NK-92 (cell line): ENCODE data around the gene ERC1.

Experiments
- DNase-seq: peaks from one replicate; lab custom pipeline; 2025; ENCODE audit not compliant: unreplicated experiment; lab: John Stamatoyannopoulos, UW

ERC1 gene

DNA sequence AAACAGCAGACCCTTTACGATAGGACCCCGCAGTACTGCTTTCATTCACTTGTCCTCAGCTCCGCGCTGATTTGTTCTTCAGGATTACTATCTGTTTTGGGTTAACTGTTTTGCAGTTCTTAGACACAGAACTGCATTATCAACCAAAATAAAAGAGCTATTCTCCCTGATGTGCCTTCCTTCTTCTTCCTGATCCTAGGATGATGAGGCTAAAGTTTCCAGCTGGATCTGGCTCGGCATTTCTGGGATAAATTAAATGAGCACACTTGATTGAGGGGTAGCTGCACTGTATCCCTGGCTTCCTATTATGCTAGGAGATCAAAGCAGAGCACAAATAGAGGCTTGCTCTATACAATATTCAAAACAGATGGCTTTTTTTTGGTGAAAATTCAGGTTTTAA is 437.6 kb downstream of the ERC1 start:
- DNase-seq: no peak

DNA sequence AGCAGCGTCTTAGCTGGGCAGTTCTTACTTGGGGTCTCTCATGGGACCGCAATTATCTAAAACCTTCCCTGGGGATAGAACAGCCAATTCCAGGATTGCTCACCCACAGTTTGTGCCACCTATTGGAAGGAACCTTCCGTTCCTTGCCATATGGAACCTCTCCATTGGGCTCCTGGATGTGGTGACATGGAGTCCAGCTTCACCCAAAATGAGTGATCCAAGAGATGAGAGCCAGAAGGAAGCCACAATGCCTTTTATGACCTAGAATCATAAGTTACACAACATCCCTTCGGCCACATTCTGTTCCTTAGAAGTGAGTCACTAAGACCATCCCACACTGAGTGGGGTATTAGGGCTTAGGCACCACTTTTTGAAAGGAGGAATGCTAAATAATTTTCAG is 439.0 kb downstream of the ERC1 start:
- no peak for DNase-seq

DNA sequence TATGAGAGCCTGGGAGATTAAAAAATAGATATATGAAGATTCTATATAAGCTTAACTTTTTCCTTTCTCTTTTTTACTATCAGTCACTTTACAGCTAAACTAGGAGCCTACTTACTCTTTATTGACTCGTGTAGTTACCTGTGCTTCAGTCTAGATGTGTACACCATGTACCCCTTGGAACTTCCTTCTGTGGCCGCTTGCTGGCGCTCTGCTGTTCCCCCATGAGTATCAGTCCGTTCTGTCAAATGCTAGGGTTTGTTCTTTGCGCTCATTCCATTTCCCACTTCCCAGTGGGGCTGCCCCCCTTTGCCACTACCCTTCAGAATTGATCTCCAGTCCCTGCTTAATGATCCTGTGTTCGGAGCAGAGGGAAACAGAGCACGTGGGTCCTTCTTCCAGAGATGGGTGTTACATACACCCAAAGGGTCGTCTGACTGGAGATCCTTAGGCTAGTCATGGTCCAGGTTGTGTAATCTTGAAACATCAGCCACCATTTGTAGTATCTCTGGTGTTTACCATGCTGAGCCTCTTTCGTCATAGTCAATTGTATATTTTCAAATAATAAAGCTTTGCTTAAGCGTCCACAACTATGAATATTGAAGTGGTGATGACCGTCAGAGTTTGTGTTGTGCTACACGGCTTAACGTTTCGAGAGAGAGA is 443.4 kb downstream of the ERC1 start:
- DNase-seq: no peak

DNA sequence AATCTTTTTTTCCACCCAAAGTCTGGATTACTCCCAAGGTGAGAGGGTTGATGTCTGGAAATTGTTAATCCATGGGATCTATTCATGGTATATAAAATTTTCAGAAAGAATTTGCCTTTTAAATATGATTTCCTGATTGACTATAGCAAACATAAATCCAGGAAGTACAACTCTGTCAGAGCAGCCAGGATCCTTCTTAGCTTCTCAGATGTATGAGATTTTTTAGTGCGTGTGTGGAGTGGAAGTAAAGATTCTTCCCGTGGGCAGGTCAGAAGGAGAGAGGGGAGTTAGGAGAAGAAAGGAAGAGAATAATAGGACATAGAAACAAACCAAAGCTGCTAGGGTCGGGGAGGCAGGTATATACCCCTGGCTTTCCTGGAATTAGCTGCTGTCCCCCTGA is 444.0 kb downstream of the ERC1 start:
- DNase-seq: no peak

DNA sequence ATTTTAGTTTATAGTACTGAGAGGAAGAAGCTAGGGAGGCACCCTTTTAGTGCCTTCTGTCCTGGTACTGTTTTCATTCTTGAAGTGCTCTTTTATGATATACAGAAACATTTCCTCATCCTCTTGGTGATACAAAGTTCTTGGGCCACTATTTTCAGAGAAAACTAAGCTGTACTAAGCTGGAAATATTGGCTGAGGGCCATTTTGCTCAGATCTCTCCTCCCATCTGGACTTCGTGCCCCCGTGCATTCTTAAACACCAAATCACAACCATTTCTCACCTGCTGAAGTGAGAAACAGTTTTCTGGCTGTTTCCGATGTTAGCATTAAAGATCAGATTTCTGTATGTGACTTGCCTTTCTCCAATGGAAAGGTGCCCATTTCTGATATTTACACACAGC is 444.4 kb downstream of the ERC1 start:
- no peak for DNase-seq

DNA sequence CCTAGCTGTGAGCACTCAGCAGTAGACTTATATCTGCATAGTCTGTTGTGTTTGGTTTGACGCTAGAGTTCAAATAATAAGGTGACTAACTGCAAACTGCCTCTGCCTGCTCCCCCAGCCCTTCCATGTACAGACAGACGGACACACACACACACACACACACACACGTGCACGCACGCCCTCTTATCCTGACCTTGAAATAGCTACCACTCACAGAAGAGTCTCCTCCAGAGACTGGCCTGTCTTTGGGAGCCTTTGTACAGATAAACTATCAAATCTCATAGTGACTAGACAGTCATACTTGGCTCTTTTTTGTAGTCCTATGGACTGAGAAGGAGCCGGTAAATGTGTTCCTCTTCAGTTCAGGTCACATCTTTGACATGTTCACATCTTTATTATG is 445.0 kb downstream of the ERC1 start:
- no peak for DNase-seq

DNA sequence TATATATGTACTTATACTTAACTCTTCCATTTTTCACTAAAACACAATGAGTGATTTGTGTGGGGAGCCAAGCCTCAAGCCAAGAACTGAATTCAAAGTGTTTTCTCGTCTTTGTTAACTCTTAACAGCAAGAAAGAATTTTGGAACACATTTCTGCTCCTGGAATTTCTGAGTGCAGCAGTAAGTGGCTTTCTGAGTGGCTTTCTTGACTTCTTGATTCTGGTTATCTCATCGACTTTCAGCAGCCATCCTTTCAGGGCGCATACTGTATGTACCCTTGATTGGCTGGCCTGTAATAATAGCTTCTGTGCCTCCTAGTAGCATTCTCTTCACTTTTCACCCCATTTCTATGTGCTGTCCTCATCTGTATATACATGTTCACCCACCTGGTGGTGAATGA is 446.0 kb downstream of the ERC1 start:
- DNase-seq: no peak

DNA sequence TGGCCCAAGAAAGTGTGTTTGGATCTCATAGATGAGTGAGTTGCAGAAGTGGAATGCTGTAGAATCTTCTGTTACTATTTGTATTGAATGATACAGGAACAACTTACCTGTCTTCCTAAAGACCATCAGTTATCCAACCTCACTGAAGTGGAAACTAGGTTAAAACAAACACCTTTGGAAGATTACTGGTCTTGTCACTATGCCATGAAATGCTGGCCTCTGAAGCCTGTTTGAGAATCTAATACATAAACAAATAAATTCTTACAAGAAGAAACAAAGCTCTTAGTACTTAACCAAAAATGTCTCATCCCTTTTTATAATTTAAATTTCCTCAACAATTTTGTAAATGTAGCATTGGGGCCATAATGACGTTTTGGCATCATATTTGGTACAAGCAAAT is 448.2 kb downstream of the ERC1 start:
- DNase-seq: no peak

DNA sequence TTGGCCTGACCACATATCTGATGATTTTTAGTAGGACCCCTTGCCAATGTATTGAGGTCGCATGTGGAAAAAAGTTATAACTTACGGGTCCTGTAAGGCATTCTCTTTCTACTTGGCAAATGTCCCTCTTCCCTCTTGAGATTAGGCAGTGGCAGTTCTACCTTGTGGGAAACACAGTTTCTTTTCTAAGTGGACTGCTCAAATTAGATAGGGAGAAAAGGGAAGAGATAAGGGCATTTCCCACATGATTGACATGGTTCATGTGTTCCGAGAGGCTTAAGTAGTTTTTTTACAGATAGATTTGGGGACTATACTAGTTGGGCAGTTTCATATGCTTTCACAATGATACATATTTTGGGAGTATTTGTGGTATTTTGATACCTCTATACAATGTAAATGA is 448.7 kb downstream of the ERC1 start:
- DNase-seq: no peak

DNA sequence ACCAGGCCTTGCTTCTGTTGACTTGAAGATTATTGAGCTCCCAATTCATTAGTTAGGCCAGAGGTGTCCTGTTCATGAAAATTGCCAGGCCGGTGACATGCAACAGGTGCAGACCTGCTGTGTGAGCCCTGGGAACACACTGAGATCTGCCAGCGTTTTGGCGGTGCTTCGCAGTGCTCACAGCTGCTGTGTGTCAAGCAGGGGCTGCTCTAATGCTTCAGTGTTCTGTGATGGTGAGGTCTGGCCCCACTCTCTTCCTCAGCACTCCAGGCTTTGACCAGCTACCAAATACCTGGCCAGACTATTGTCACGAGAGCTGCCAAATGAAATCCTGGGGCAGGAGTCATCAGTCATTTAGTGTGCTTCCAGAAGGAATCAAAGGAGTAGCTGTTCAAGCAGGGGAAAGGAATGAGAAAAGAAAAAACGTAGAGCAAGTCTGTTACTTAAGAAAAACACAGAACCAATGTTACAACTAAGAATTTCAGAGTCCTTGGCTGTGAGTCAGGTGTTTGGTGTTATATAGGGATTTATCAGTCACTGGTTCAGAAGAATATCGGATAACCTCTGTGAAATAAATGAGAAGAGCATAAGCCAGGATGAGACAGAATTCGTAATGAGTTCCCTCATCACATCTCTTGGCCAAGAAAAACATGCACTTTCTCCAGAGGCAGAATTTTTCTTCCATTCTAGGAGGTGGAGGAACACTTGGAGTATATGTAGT is 452.6 kb downstream of the ERC1 start:
- DNase-seq: no peak

DNA sequence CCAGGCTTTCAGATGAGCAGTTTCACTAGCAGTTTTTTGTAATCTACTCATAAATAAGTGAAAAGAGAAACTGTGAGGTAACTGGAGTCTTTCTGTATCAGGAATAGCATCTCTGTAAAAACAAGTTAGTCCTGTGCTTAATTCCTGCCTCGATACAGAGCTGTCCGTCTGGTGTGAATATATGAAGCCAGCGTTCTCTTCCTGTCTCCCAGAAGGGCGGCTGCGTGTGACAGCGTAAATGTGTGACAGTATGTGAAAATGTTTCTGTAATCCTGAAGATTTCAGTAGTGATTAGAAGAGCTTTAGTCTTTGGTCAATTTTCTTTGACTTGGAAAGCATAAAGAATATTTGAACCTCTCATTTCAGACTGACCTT is 453.1 kb downstream of the ERC1 start:
- no peak for DNase-seq

DNA sequence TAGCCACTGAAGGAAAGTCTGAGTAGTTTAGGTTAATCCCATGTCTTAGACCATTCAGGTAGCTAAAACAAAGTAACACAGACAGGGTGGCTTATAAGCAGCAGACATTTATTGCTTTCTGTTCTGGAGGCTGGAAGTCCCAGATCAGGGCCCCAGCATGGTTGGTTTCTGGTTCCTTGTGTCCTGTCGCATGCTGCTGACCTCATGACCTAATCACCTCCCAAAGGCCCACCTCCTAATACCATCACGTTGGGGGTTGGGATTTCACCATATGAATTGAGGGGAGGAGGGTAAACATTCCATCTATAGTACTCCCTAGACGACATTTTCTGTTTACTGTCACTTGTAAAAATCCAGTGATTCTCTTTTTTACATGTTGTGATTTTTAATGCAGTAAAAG is 454.8 kb downstream of the ERC1 start:
- no peak for DNase-seq

DNA sequence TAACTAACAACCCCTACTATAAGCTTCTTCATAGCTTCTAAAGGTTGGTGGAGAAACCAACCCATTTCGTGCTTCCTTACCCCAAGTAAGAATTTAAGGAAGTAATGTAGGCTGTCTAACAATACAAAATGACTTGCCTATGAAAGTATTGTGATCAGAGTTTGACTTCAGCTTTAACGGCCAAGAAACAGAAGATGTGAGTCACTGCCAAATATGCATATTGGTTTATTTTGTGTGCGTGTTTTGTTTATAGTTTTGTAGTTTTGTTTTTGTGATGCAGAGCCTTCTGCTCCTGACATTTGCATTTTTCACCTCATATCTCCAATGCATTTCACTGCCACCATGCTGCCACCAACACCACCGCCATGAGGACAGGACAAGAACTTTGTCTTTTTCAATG is 457.3 kb downstream of the ERC1 start:
- DNase-seq: no peak

DNA sequence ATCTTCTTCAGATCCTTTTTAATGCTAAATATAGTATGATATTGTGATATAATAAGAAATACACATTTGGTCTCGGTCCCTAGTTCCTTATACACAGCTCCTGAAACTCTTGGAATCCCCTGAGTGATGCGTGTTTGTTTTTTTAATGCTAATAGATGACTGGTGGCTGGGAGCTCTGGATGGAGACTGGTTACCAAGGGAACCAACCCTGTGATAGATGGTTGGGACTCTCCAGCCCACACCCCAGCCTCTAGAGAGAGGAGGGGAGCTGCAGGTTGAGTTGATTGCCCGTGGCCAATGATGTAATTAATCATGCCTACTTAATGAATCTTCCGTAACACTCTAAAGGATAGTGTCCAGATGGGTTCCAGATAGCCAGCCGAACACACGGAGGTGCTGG is 462.8 kb downstream of the ERC1 start:
- DNase-seq: no peak

DNA sequence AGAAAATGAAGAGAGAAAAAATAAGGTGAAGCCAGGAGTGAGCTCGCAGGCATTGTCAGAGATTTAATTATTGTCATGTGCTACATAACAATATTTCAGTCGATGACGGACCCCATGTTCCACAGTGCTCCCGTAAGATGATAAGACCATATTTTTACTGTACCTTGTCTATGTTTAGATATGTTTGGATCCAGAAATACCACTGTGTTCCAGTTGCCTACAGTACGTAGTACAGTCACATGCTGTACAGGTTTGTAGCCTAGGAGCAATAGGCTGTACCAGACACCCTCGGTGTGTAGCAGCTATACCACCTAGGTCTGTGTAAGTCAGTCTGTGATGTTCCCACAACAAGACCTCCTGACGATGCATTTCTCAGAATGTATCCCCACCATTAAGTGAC is 465.9 kb downstream of the ERC1 start:
- no peak for DNase-seq

DNA sequence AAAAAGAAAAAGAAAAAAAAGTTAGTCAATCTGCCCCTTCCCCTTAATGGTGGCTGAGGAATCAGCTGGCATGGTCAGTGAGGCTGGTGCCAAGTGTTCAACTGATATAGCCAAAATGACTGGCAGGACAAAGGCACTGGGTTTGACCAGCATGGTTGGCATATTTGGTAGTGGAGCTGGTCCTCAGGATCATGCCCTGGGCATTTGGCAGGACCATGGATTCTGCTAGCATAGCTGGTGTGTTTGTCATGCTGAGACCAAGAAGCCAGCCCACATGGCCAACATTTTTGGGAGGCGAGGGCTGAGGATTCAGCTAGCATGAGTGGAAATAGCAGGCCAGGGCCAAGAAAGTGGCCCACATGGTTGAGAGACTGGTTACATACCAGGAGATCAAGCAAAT is 466.9 kb downstream of the ERC1 start:
- DNase-seq: no peak

DNA sequence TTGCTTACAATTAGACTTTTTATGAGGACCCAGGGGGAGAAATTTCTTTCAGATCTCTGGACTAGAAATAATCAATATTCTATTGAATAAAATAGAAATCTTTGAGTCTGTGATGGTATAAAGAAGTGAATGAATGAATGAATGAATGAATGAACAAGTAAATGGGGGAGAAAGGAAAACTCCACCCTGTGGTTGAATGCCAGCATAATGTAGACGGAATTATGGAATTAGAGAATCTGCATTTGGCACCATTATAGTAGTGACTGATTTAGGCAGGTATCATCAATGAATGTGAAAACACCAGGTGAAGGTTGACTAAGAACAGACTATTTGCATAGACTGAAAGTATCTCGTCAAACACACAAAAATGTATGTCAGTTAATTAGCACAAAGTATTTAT is 468.3 kb downstream of the ERC1 start:
- no peak for DNase-seq

DNA sequence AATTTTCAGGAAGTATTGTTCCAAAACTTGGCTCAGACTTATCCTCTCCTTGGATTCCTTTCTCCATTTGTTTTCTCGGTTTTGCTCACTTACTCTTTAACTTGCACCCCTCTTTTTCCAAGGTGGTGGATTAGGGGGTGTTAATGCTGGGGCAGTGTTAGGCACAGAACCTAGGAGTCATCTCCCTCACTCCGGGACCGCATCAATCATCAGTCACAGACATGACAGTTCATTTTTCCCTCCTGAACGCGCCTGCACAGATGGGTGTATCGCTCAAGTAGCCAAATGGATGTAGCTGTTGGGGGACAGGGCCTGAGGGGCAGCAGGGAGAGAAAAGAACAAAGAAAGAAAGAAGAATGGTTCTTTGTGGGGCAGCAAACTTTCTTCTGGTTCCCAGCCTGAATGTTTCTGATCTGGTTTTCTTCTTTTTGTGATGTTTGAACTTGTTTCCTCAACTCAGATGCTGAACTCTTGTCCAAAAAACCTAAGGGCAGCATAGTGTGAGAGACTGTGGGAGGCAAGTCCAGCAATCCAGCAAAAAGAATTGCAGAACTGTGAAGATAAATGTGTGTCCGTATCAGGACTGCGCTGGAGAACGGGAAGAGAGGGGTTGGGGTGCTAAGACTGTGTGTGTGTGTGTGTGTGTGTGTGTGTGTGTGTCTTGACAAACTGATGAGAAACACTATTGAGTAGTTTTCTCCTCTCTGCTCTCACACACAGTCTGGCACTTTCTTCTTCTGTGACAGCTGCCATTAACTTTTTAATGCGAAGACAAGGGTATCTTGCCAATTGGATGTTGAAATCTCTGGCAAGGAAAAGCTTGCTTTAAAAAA is 472.3 kb downstream of the ERC1 start:
- DNase-seq: no peak

DNA sequence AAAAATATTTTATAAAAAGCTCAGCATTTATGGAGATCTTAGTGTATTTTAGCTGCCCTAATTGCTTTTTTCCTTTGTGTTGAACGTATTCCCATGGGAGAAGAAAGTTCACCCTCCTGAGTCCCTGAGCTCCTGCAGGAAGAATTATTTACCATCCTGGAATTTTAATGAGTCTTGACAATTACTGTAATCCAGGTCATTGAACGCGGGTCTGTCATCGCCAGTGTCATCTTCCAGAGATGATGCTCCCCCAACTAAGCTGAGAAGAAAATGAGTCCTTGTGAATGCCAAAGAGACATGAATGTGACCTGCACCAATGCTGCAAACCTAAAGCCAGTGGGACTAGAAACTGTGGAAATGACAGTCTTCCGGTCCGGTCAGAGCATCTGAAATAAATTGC is 473.9 kb downstream of the ERC1 start:
- DNase-seq: no peak

DNA sequence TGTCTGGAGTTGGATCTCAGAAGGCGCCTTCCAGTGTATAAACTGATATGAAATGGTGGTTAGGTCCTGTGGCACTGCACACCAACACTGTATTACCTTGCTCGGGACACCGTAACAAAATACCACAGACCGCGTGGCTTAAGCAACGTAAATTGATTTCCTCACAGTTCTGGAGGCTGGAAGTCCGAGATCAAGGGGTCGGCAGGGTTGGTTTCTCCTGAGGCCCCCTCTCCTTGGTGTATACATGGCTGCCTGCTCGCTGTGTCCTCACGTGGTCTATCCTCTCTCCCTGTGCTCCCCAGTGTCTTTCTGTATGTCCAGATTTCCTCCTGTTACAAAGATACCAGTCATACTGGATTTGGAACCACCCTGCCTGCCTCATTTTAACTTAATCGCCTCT is 475.0 kb downstream of the ERC1 start:
- DNase-seq: no peak

DNA sequence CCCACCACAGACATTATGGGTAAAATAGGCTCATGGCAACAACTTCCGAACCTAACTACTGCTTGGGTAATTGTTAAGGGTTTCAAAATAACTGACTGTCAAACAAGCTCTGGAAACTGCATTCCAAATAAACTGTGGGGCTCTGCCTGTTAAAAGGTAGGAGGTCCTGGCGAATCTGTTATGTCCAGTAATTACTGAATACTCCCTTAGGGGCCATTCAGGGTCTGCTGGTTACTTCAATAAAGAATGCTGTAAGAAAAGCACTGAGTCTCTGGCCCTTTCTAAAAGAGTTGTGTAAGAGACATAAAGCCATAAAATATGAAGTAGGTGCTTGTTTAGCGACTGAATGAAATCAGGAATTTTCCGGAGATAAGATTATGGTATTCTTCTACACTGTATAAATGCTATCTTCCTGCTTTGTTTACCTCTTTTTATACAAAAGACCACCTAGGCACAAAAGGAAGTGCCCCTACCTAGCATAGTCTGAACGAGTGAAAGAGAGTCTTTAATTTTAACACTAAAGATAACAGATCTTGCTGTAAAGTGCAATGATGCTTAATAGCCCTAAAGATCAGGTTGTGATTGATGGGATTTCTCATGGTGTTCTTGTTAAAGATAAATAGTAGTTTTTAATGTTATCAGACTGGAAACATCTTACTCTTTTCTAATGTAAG is 475.6 kb downstream of the ERC1 start:
- no peak for DNase-seq

DNA sequence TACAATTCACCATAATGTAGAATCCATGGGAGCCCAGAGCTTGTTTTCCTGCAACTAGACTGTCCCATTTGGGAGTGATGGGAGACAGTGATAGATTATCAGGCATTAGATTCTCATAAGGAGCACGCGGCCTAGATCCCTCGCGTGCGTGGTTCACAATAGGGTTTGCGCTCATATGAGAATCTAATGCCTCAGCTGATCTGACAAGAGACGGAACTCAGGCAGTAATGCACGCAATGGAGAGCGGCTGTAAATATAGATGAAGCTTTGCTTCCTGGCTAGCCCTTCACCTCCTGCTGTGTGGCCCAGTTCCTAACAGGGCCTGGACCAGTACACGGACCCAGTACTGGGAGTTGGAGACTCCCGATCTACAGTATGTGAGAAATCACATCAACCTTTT is 476.7 kb downstream of the ERC1 start:
- DNase-seq: no peak
